AG09319 (cell line): ENCODE measurements around the gene KANK2.

ENCODE experiments used
- DNase-seq: peaks from one replicate; pipeline ENCODE4 v3.0.0-alpha.2; 2010; ENCODE audit warnings: low read depth; ENCODE audit errors: extremely low read depth
- TF ChIP-seq, protein P1 (sequence below): IDR thresholded peaks from 2 replicates; pipeline ENCODE4 v1.5.1; 2011; ENCODE audit warnings: low read depth, mild to moderate bottlenecking, inconsistent platforms, low read length, moderate library complexity

The KANK2 gene

GRCh38 chr19:11195681-11196080 is 1.7 kb downstream of the KANK2 start:
- DNase-seq = no peak
- TF ChIP-seq, protein P1, sequence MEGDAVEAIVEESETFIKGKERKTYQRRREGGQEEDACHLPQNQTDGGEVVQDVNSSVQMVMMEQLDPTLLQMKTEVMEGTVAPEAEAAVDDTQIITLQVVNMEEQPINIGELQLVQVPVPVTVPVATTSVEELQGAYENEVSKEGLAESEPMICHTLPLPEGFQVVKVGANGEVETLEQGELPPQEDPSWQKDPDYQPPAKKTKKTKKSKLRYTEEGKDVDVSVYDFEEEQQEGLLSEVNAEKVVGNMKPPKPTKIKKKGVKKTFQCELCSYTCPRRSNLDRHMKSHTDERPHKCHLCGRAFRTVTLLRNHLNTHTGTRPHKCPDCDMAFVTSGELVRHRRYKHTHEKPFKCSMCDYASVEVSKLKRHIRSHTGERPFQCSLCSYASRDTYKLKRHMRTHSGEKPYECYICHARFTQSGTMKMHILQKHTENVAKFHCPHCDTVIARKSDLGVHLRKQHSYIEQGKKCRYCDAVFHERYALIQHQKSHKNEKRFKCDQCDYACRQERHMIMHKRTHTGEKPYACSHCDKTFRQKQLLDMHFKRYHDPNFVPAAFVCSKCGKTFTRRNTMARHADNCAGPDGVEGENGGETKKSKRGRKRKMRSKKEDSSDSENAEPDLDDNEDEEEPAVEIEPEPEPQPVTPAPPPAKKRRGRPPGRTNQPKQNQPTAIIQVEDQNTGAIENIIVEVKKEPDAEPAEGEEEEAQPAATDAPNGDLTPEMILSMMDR = no peak

DNA sequence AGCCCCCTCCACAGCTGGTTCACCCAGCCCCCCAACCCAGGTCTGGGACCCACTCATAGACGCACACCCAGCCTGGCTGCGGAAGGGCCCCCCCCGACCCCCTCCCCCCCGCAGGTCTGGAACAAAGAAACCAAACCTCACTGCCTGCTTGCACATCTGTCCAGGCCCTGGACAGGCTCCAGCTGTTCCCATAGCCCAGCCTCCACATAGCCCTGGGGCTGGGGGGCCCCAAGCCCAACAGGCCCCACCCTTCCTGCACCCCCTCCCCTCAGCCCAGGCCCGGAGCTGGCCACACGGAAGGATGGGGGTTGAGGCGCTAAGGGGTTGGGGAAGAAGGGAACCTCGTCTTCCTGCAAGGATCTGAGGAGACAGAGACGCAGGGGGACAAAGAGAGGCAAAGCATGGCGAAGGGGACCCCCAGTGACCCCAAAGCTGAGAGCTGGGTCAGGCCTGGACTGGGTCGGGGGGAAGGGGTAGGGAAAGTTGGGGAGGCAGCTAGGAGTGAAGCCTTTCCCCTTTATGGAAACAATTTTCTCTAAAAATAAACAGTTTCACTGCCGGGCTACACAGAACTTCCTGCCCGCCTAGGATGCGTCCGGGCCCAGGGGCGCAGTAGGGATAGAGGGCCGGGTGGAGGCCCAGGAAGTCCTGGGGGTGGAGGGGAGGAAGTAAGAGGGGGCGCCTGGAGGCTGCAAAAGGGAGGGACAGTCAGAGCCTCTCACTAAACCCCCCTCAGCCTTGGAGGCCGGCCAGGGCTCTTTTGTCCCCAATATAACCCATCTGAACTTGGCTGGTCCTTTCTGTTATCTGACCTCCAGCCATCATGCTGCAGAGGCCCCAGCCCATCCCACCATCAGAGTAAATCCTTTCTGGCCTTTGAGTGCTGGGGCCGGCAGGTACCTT is 2.4 kb downstream of the KANK2 start:
- DNase-seq = no peak
- TF ChIP-seq, protein P1 = no peak

GRCh38 chr19:11194173-11194572 is 3.2 kb downstream of the KANK2 start:
- TF ChIP-seq, protein P1 = no peak

GRCh38 chr19:11192957-11193939 is 4.1 kb downstream of the KANK2 start:
- DNase-seq = no peak
- TF ChIP-seq, protein P1 = no peak

More at GRCh38 chr19:11194173-11194572, 3.2 kb downstream of the KANK2 start:
- no peak for DNase-seq

- no peak for DNase-seq
- TF ChIP-seq, protein P1 = no peak
Observed at GRCh38 chr19:11191934-11192333, 5.4 kb downstream of the KANK2 start.

DNA sequence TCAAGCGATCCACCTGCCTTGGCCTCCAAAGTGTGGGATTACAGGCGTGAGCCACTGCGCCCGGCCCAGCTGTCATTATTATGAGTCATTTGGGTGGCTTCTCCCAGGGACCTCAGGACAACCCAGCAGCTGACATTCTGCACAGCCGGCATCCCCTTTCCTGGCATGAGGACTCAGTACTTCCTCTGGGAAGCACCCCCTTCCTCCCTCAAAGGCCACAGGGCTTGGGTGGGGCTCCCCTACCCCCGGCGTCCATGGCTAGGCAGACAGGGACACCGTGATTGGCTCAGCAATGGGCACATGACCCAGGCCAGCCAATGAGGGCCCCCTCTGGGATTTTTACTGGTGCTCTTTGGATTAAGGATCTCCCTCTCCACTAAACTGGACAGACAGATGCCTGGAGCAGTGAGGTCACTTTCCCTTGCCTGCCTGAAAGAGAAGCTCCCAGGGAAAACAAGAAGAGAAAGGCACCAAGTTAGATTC is 6.0 kb downstream of the KANK2 start:
- DNase-seq = no peak
- TF ChIP-seq, protein P1 = no peak
